ENCODE measurements around the gene TUBA3D. TPM values are rescaled to one million over a fixed set of nuclear protein-coding genes. Genes with fewer than 3 reads are reported as not detected.
"Not testable (repeated sequence)": the region's sequence is repeated elsewhere in the genome, so short reads cannot be mapped to it uniquely, and the experiment has no call there.

Gene TUBA3D
- total and polyA plus RNA-seq, 9 of the 15 experiments (the other 6 are each of a cell fraction or from before 2014, with no cell fraction given) = not detected

GRCh38 chr2:131477227-131477626 lies 1.3 kb downstream of the TUBA3D start:
- POLR2A ChIA-PET = not testable (repeated sequence)

GRCh38 chr2:131478074-131478849 lies 2.3 kb downstream of the TUBA3D start:
- WGBS (ENCODE audit: insufficient coverage, low coverage, missing lambda C conversion rate) = 79% methylated on average over 13 of the region's 18 CpGs

More at GRCh38 chr2:131477227-131477626, 1.3 kb downstream of the TUBA3D start:
- intact Hi-C loops (cut with micrococcal nuclease); H3K4me3 ChIP-seq; H4K20me1 ChIP-seq (replicated peaks; ENCODE audit: control insufficient read depth, insufficient read depth, low read length); H3K4me1 ChIP-seq (replicated peaks in 1 of 2; ENCODE audit: control insufficient read depth in 2 of 2, insufficient read depth in 2 of 2, low read length in 2 of 2); H3K9me3 ChIP-seq (replicated peaks; ENCODE audit: control insufficient read depth, insufficient read depth, low read depth, low read length); BruUV-seq (replicated peaks); in situ Hi-C loops (cut with MboI); ATAC-seq; CTCF ChIA-PET (ENCODE audit: low intra/inter-chr PET ratio); H3K27ac ChIP-seq (ENCODE audit: extremely low read depth, low read depth, low read length); H2AFZ ChIP-seq (ENCODE audit: low read depth, low read length); DNase-seq (ENCODE audit: extremely low read depth in 1 of 4, low spot score in 3 of 4); H3K27me3 ChIP-seq (ENCODE audit: control insufficient read depth in 2 of 2, insufficient read depth in 2 of 2, low read length in 2 of 2); H3K4me2 ChIP-seq (ENCODE audit: insufficient read depth, low read length); FAIRE-seq; H3K79me2 ChIP-seq (ENCODE audit: control insufficient read depth, insufficient read depth, low read length); H3K9me1 ChIP-seq (ENCODE audit: control insufficient read depth, insufficient read depth, low read length); H3K36me3 ChIP-seq (ENCODE audit: control insufficient read depth, insufficient read depth, low read length); H3K9ac ChIP-seq (ENCODE audit: insufficient read depth in 1 of 2, low read depth in 2 of 2, low read length in 2 of 2): not testable (repeated sequence)
- 46% methylated on average over 1 of the region's 1 CpG for WGBS (ENCODE audit: insufficient coverage, low coverage, missing lambda C conversion rate)

More at GRCh38 chr2:131478074-131478849, 2.3 kb downstream of the TUBA3D start:
- H3K36me3 ChIP-seq (ENCODE audit: control insufficient read depth, insufficient read depth, low read length); POLR2A ChIA-PET; in situ Hi-C loops (cut with MboI); H3K4me1 ChIP-seq (replicated peaks in 1 of 2; ENCODE audit: control insufficient read depth in 2 of 2, insufficient read depth in 2 of 2, low read length in 2 of 2); H4K20me1 ChIP-seq (replicated peaks; ENCODE audit: control insufficient read depth, insufficient read depth, low read length); BruUV-seq (replicated peaks); H3K27me3 ChIP-seq (ENCODE audit: control insufficient read depth in 2 of 2, insufficient read depth in 2 of 2, low read length in 2 of 2); H3K9me1 ChIP-seq (ENCODE audit: control insufficient read depth, insufficient read depth, low read length); CTCF ChIA-PET (ENCODE audit: low intra/inter-chr PET ratio); FAIRE-seq; H3K79me2 ChIP-seq (ENCODE audit: control insufficient read depth, insufficient read depth, low read length); intact Hi-C loops (cut with micrococcal nuclease); H3K9ac ChIP-seq (ENCODE audit: insufficient read depth in 1 of 2, low read depth in 2 of 2, low read length in 2 of 2); H2AFZ ChIP-seq (ENCODE audit: low read depth, low read length); H3K4me3 ChIP-seq; H3K27ac ChIP-seq (ENCODE audit: extremely low read depth, low read depth, low read length); ATAC-seq; H3K9me3 ChIP-seq (replicated peaks; ENCODE audit: control insufficient read depth, insufficient read depth, low read depth, low read length); H3K4me2 ChIP-seq (ENCODE audit: insufficient read depth, low read length); DNase-seq (ENCODE audit: extremely low read depth in 1 of 4, low spot score in 3 of 4): not testable (repeated sequence)

All from K562 (cell line).